CD4-positive, alpha-beta T cell (primary cell): ENCODE data around the gene SLC25A29. TPM values are rescaled to one million over a fixed set of nuclear protein-coding genes. Genes with fewer than 3 reads are reported as not detected.

Experiments used
- ATAC-seq: fragments of 200-7000 bp; cut with Tn5 transposase; one replicate; pipeline ENCODE4 v1.10.0; 2022; ENCODE audit warnings: mild to moderate bottlenecking; ENCODE audit not compliant: poor library complexity
- CTCF ChIA-PET: fragments of 350-600 bp; sonication (Branson Sonifier 250); formaldehyde crosslinking; loops from one replicate; lab custom pipeline; 2021; ENCODE audit warnings: antibody characterized with exemption, inconsistent platforms; lab: Charles Lee
- POLR2A ChIA-PET: fragments of 350-600 bp; sonication (Branson Sonifier 250); formaldehyde crosslinking; loops from one replicate; lab custom pipeline; 2021; ENCODE audit warnings: antibody characterized with exemption, inconsistent platforms; lab: Charles Lee
- DNase-seq, 14 experiments: peaks; one replicate each; pipeline ENCODE4 v3.0.0-alpha.2; 2013 to 2020; ENCODE audit warnings: mixed read lengths in 2 of 14
- H3K27ac ChIP-seq, 2 donors: one replicate each; pipeline versions ENCODE4 v1.5.1 to v1.7.0; 2013; ENCODE audit warnings: low read length in 2 of 2, low read depth in 1 of 2, mild to moderate bottlenecking in 1 of 2
- H3K27me3 ChIP-seq, 2 experiments: 1 replicate in 1 of 2; 2 replicates in 1 of 2; pipeline versions ENCODE4 v1.6.1 to v1.7.0; 2013; ENCODE audit warnings: low read length in 2 of 2, control low read depth in 1 of 2, mild to moderate bottlenecking in 1 of 2, moderate library complexity in 1 of 2; ENCODE audit not compliant: insufficient read depth in 2 of 2, control insufficient read depth in 1 of 2
- H3K36me3 ChIP-seq: one replicate; pipeline ENCODE4 v1.6.1; 2013; ENCODE audit warnings: low read length, control low read depth; ENCODE audit not compliant: insufficient read depth
- H3K4me1 ChIP-seq: one replicate; pipeline ENCODE4 v1.6.1; 2013; ENCODE audit warnings: low read length, control low read depth; ENCODE audit not compliant: insufficient read depth
- H3K4me3 ChIP-seq: one replicate; pipeline ENCODE4 v1.5.1; 2013; ENCODE audit warnings: mild to moderate bottlenecking, low read length, moderate library complexity
- H3K9me3 ChIP-seq, 2 experiments: 1 replicate in 1 of 2; 2 replicates in 1 of 2; pipeline versions ENCODE4 v1.6.1 to v1.7.0; 2013; ENCODE audit warnings: low read length in 2 of 2, mild to moderate bottlenecking in 2 of 2, control low read depth in 1 of 2, moderate library complexity in 1 of 2; ENCODE audit not compliant: control insufficient read depth in 1 of 2, insufficient read depth in 1 of 2
- H3K27ac Mint-ChIP-seq: one replicate; pipeline ENCODE4 v1.8.0; 2020; ENCODE audit warnings: mixed read lengths
- H3K27me3 Mint-ChIP-seq: one replicate; pipeline ENCODE4 v1.8.0; 2021; ENCODE audit warnings: mixed read lengths
- H3K36me3 Mint-ChIP-seq: one replicate; pipeline ENCODE4 v1.8.0; 2021; ENCODE audit warnings: low read depth, mixed read lengths
- H3K4me1 Mint-ChIP-seq: one replicate; pipeline ENCODE4 v1.8.0; 2021; ENCODE audit warnings: low read depth, mixed read lengths
- H3K4me3 Mint-ChIP-seq: one replicate; pipeline ENCODE4 v1.8.0; 2020; ENCODE audit warnings: mild to moderate bottlenecking, mixed read lengths
- H3K9me3 Mint-ChIP-seq: one replicate; pipeline ENCODE4 v1.8.0; 2020; ENCODE audit warnings: mixed read lengths
- CTCF ChIP-seq: fragments of 200-600 bp; IDR thresholded peaks from one replicate; pipeline ENCODE4 v1.8.0; 2022; ENCODE audit warnings: antibody characterized with exemption, mild to moderate bottlenecking
- intact Hi-C, 2 experiments: fragments of 100-400 bp; cut with DNase I in 1 of 2; cut with micrococcal nuclease in 1 of 2; formaldehyde crosslinking; loops; one replicate each; pipeline versions ENCODE4 v1.15.1 to v1.9.0; 2023 to 2025; cut with DNase I, micrococcal nuclease
- total RNA-seq, 174 experiments: library from RNA in 2 of 174; stranded (reverse) in 2 of 174; gene quantifications; one replicate each; pipeline ENCODE4 v1.2.3 and lab custom pipeline; 2021 to 2026

The SLC25A29 gene
- total RNA-seq, 2 experiments from 2014 or later, result 2.5 TPM

- Histone ChIP-seq H3K27me3 (no peaks in the 10 kb centered on the region), H3K36me3 (peaks cover 2% of the 10 kb centered on the region), H3K4me1 (no peaks in the 10 kb centered on the region), H3K4me3 (no peak overlapping the region), H3K27ac (no peak overlapping the region), H3K9me3 (no peaks in the 10 kb centered on the region)
- intact Hi-C loops, result no loop called here
- POLR2A ChIA-PET, result no interaction called here
- Mint-ChIP-seq H3K27ac (no peak overlapping the region), H3K9me3 (no peaks in the 10 kb centered on the region), H3K36me3 (peaks cover 8% of the 10 kb centered on the region), H3K4me1 (no peaks in the 10 kb centered on the region), H3K27me3 (no peaks in the 10 kb centered on the region), H3K4me3 (no peak overlapping the region)
- no peak for TF ChIP-seq CTCF
- CTCF ChIA-PET, result no interaction called here
- no peak for ATAC-seq
- DNase-seq, result no peak
Measured at GRCh38 chr14:100330388-100330931, 24.2 kb upstream of the SLC25A29 start.

DNA sequence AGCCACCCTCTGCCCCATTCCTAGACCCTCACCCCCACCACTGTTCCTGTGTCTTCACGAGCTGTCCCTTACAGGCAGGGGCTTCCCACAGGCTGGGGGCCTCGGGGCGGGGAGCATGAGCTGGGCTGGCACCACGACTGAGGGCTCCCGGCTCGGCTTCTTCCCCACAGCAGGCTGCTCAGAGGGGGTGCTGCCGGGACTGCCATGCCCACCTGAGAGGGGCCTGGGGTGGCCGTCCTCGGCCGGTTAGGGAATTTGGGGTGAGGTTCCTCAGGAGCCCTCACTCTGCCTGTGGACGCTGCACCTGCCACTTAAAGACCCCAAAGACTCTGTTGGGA lies 23.7 kb upstream of the SLC25A29 start:
- Mint-ChIP-seq H3K27me3 (no peaks in the 10 kb centered on the region), H3K27ac (no peak overlapping the region), H3K4me3 (no peak overlapping the region), H3K9me3 (no peaks in the 10 kb centered on the region), H3K4me1 (no peaks in the 10 kb centered on the region), H3K36me3 (peaks cover 7% of the 10 kb centered on the region)
- Histone ChIP-seq H3K9me3 (no peaks in the 10 kb centered on the region), H3K36me3 (peaks cover 2% of the 10 kb centered on the region), H3K4me3 (no peak overlapping the region), H3K4me1 (no peaks in the 10 kb centered on the region), H3K27ac (no peak overlapping the region), H3K27me3 (no peaks in the 10 kb centered on the region)
- ATAC-seq (no peak), DNase-seq (no peak)
- CTCF ChIA-PET, result no interaction called here
- TF ChIP-seq CTCF, result no peak
- intact Hi-C loops, result no loop called here
- POLR2A ChIA-PET, result no interaction called here

DNA sequence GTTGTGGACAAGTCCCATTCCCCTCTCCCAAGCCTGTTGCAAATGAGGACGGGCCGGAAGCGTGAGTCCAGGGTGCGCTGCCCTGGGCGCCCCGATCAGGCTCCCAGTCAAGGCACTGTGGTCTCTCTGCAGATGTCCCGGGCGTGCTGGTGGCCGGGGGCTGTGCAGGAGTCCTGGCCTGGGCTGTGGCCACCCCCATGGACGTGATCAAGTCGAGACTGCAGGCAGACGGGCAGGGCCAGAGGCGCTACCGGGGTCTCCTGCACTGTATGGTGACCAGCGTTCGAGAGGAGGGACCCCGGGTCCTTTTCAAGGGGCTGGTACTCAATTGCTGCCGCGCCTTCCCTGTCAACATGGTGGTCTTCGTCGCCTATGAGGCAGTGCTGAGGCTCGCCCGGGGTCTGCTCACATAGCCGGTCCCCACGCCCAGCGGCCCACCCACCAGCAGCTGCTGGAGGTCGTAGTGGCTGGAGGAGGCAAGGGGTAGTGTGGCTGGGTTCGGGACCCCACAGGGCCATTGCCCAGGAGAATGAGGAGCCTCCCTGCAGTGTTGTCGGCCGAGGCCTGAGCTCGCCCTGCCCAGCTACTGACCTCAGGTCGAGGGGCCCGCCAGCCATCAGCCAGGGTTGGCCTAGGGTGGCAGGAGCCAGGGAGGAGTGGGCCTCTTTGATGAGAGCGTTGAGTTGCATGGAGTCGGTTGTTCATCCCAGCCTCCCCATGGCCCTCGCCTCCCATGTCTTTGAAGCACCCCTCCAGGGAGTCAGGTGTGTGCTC lies 23.2 kb upstream of the SLC25A29 start:
- no peaks in the 10 kb centered on the region for H3K9me3 Mint-ChIP-seq
- ATAC-seq (no peak), DNase-seq (no peak)
- ChIA-PET CTCF (no interaction called here), POLR2A (no interaction called here)
- no peak overlapping the region for H3K27ac Mint-ChIP-seq
- no peaks in the 10 kb centered on the region for H3K27me3 ChIP-seq
- H3K4me3 ChIP-seq, result no peak overlapping the region
- peaks cover 2% of the 10 kb centered on the region for H3K36me3 Mint-ChIP-seq
- TF ChIP-seq CTCF, result no peak
- H3K9me3 ChIP-seq, result no peaks in the 10 kb centered on the region
- intact Hi-C loops, result no loop called here
- no peaks in the 10 kb centered on the region for H3K27me3 Mint-ChIP-seq
- H3K36me3 ChIP-seq, result peaks cover 2% of the 10 kb centered on the region
- no peak overlapping the region for H3K4me3 Mint-ChIP-seq
- H3K4me1 Mint-ChIP-seq, result no peaks in the 10 kb centered on the region
- no peaks in the 10 kb centered on the region for H3K4me1 ChIP-seq
- H3K27ac ChIP-seq, result no peak overlapping the region
